Stimulated activated CD4-positive, alpha-beta T cell treated with anti-CD3 and anti-CD28 coated beads, Interleukin-1b, Interleukin-23, amount 100 ng/mL, for 48 hours (primary cell): ENCODE measurements around the gene ALDH4A1.
A peak's percentile ranks its signal among the peaks of the same experiment; 100 is the strongest.
"Not testable (repeated sequence)": the region's sequence is repeated elsewhere in the genome, so short reads cannot be mapped to it uniquely, and the experiment has no call there.

Experiments used
- DNase-seq: peaks from one replicate; pipeline ENCODE4 v3.0.0-alpha.2; 2020

Gene ALDH4A1

GRCh38 chr1:18875796-18876128 lies 26.6 kb downstream of the ALDH4A1 start:
- DNase-seq, result no peak

GRCh38 chr1:18875107-18875795 lies 27.1 kb downstream of the ALDH4A1 start:
- DNase-seq, result peak; percentile 77

GRCh38 chr1:18874600-18874999 lies 27.8 kb downstream of the ALDH4A1 start:
- no peak for DNase-seq

- no peak for DNase-seq
These were observed 28.3 kb downstream of the ALDH4A1 start for GRCh38 chr1:18874036-18874435.

GRCh38 chr1:18872071-18872611 lies 30.2 kb downstream of the ALDH4A1 start:
- DNase-seq, result no peak

DNA sequence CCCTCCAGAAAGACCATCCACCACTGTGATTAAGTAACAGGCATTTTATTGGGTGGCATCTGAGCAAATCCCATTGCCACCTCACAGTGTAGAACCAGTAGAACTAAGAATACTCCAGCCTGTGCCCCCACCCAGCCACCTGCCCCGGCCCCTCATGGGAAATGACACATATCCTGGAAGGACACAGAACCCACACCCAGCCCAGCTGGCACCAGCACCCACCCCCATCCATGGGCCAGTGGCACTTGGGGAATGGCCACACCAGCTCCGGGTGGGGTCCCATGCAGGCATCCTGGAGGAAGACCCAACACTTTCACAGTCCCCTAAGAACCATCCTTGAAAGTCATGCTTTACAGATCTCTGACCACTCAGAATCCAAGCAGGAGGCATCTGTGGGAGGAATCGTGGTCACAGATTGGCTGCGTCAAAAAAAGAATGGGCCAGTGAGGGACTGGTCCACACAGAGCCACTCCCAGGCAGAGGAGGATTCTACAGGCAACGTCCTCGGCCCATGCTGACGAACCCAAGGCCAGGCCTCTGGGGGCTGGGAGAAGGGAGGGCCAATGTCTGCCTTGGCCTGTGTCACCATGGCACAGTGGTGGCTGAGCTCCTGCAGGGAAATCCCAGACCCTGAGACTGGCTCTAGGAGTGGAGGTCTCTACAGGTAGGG lies 30.8 kb downstream of the ALDH4A1 start:
- DNase-seq, result no peak

- no peak for DNase-seq
These were observed 31.4 kb downstream of the ALDH4A1 start for GRCh38 chr1:18870957-18871356.

DNA sequence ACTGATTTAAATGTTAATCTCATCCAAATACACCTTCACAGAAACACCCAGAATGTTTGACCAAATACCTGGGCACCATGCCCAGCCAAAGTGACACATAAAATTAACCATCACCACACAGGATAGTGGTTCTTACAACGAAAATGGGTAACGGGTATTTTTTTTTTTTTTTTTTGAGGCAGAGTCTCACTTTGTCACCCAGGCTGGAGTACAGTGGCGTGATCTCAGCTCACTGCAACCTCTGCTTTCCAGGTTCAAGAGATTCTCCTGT lies 31.8 kb downstream of the ALDH4A1 start:
- not testable (repeated sequence) for DNase-seq

GRCh38 chr1:18869847-18870594 lies 32.3 kb downstream of the ALDH4A1 start:
- no peak for DNase-seq

DNA sequence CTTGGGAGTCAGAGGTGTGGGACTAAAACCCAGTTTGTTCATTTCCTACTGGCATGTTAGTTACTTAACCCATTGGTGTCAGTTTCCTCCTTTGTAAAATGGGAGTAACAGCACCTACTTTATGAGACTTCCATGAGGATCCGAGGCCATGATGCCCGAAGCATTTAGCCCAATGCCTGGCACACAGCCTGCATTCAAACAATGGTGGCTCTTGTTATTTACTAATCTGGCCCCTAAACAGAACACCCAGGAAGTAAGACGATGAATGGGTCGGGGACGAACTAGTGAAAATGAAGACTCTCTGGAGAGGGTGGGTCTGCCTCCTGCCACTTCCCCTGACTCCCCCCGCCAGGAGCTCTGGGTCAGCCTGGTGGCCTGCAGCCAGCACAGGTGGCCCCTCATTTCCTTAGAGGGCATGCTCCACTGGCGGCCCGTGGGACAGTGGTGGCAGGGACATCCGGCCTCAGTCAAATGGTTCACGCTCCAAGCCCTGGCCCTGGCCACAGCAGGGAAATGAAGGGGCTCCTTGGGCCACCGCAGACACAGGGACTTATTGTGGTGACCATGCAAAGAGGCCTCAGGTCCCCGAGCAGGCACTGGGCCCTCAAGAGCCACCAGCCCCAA lies 33.4 kb downstream of the ALDH4A1 start:
- no peak for DNase-seq

GRCh38 chr1:18868354-18868753 lies 34.0 kb downstream of the ALDH4A1 start:
- no peak for DNase-seq

DNA sequence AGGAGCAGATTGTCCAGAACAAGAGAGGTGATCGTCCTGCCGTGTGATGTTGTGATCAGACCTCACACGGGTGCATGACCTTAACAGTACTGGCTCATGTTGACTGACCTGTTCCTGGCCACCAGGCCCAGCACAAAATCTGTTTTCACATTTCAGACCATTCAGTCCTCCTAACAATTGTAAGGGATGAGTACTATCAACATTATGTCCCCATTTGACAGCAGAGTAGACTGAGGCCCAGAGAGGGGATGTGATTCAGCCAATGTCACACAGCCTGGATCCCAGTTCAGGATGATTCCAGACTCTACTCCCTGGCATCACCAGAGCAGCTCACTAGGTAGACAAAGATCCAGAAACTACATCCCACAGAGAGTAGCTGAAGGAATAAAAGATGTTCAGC lies 35.5 kb downstream of the ALDH4A1 start:
- DNase-seq, result no peak

DNA sequence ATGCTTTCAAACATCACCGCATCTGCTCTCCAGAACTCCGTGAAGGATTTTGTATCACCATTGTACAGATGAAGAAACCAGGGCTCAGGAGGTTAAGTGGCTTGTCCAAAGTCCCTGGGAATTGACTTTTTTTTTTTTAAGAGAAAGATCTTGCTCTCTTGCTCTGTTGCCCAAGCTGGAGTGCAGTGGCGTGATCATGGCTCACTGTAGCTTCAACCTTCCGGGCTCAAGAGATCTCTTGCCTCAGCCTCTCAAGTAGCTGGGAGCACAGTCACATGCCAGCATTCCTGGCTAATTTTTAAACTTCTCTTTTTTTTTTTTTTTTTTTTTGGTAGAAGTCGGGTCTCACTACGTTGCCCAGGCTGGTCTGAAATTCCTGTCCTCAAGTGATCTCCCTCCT lies 36.0 kb downstream of the ALDH4A1 start:
- DNase-seq, result no peak

- DNase-seq, result no peak
These were observed 37.2 kb downstream of the ALDH4A1 start for GRCh38 chr1:18865176-18865575.

GRCh38 chr1:18861590-18861989 lies 40.8 kb downstream of the ALDH4A1 start:
- DNase-seq, result no peak

DNA sequence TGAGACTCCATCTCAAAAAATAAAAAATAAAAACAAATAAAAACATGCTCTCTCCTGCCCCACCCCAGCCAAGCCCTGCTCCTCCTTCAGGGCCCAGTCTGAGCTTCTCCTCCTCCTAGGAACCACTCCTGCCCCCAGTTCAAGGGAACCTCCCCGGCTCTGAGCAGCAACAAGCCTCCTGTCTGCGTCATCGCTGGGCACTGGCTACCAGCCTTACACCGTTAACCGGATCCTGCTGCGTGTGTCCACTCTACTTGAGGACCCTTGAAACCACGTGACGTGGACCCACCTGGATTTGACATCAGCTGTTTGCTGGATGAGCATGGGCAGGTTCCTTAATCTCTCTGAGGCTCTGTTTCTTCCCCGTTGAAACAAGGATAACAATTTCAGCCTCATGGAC lies 41.3 kb downstream of the ALDH4A1 start:
- DNase-seq, result no peak

GRCh38 chr1:18859560-18859959 lies 42.8 kb downstream of the ALDH4A1 start, which contains the start of gene TAS1R2:
TAS1R2 (minus strand) TSS chr1:18859660; CDS start chr1:18859660, 0 bp downstream.
- no peak for DNase-seq

DNA sequence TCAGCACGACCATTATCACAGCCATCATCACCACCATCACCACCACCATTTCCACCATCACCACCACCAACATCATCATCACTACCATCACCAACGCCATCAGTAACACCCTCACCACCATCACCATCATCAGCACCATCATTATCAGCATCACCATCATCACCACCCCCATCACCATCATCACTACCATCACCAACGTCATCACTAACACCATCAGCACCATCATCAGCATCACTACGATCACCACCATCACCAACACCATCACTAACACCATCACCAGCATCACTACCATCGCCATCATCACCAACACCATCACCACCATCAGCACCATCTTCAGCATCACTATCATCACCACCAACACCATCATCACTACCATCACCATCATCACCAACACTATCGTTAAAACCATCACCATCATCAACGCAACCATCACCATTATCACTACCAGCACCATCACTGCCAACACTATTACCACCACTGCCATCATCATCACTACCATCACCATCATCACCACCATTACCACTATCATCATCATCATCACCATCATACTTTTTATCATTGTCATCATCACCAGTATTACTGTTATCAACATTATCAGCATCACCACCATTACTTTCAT lies 44.2 kb downstream of the ALDH4A1 start:
- DNase-seq, result no peak

DNA sequence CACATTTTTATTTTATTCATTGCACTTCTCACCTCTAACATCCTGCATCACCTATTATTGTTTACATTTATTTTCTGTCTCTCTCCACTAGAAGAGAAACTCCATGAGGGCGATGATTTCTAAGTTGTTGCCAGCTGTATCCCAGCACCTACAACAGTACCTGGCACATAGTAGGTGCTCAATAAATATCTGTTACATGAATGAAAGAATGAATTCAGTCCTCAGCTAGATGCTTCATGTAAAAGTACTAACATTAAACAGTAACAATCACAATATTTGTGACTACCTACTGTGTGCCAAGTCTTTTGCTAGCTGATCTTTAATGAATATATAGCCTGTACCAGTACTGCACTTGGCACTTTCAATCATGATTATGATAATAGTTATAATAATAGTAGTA lies 45.9 kb downstream of the ALDH4A1 start:
- DNase-seq, result no peak

DNA sequence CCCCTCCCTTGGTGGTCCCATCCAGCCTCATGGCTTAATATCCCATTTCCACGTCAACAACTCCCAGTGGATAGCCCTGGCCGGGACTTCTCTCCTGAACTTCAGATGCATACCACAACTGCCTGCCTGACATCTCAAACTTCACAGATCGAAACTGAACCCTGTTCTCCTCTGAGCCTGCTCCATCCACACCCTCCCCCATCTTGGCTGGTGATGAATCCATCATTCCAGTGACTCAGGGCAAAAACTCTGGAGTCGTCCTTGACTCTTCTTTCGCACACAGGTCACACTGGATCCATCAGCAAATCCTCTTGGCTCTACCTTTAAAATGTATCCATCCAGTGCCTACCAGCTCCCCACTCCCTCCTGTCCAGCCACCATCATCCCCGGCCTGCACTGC lies 46.8 kb downstream of the ALDH4A1 start:
- DNase-seq, result no peak

DNA sequence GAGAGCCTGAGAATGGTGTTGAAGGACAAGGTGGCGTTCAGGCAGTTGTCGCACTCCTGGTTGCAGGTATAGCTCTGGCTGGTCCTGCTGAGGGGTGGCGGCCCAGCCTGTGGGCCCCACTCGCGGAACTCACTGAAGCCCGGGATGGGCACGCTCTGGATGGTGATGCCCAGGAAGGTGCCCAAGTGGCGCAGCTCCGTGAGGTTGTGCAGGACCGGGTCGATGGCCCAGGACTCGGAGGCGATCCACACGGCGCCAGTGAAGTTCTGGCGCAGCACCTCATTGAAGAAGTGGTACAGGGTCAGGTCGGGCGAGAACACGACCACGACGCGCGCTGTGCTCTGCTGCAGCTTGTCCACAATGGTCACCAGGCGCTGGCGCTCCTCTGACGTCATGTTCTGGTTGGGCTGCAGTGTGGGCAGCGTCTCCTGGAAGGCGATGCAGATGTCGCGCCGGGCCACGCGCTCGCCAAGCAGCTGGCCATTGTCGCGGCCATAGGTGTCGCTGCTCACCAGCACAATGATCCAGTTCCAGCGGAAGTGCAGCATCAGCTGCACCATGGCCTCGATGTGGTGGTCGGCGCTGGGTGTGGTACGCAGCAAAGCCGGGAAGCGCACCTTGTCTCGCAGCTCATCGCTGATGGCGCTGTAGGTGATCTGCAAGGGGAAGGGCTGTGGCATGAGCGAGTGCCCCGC lies 47.9 kb downstream of the ALDH4A1 start:
- DNase-seq, result no peak

- no peak for DNase-seq
These were observed 49.9 kb downstream of the ALDH4A1 start for GRCh38 chr1:18852501-18852900.
